Measurements from ENCODE around the gene HSD17B7.
"Not testable (repeated sequence)": the region's sequence is repeated elsewhere in the genome, so short reads cannot be mapped to it uniquely, and the experiment has no call there.

HSD17B7 gene, protein sequence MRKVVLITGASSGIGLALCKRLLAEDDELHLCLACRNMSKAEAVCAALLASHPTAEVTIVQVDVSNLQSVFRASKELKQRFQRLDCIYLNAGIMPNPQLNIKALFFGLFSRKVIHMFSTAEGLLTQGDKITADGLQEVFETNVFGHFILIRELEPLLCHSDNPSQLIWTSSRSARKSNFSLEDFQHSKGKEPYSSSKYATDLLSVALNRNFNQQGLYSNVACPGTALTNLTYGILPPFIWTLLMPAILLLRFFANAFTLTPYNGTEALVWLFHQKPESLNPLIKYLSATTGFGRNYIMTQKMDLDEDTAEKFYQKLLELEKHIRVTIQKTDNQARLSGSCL

DNA sequence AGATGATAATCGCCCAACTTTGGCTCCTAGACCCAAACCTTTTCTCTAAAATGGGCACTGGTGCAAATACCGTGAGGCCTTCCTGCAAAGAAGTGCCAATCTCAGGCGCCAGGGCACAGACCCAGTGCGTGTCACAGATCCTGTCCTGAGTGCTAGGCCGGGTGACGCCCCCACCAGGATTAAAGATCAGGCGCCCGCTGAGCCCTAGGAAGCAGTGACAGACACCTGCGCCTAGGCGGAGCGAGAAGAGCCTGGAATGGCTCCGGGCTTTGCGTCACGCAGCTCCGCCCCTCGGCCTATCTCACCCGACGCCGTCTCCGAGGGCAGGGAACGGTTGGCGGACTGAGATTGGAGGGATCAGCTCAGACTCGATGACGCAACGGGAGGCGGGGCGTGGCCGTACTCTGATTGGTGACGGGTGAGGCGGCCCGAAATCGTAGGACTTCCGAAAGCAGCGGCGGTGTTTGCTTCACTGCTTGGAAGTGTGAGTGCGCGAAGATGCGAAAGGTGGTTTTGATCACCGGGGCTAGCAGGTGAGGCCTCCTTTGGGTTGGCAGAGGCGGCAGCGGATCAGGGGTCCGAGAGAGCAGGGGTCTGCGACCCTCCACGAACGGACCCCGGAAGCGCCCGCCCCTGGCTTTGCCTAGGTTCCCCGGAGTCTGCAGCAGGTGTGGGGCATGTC is at the start of gene HSD17B7:
Gene HSD17B7 (plus strand): TSS at position 400 of the 682 bp plus-strand sequence. CDS start 99 bp downstream, at position 499.
- DNase-seq (ENCODE audit: low spot score) = peak; percentile 85

- DNase-seq (ENCODE audit: low spot score) = no peak
These were observed 49.7 kb upstream of the HSD17B7 start for GRCh38 chr1:162740755-162741154.

GRCh38 chr1:162741574-162741973 is 48.9 kb upstream of the HSD17B7 start:
- DNase-seq (ENCODE audit: low spot score) = no peak

DNA sequence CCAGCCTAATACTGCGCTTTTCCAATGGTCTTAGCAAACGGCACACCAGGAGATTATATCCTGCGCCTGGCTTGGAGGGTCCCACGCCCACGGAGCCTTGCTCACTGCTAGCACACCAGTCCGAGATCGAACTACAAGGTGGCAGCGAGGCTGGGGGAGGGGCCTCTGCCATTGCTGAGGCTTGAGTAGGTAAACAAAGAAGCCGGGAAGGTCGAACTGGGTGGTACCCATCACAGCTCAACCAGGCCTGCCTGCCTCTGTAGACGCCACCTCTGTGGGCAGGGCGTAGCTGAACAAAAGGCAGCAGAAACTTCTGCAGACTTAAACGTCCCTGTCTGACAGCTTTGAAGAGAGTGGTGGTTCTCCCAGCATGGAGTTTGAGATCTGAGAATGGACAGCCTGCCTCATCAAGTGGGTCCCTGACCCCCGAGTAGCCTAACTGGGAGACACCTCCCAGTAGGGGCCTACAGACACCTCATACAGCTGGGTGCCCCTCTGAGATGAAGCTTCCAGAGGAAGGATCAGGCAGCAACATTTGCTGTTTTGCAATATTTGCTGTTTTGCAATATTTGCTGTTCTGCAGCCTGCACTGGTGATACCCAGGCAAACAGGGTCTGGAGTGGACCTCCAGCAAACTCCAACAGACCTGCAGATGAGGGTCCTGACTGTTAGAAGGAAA is 44.1 kb upstream of the HSD17B7 start:
- not testable (repeated sequence) for DNase-seq (ENCODE audit: low spot score)

DNA sequence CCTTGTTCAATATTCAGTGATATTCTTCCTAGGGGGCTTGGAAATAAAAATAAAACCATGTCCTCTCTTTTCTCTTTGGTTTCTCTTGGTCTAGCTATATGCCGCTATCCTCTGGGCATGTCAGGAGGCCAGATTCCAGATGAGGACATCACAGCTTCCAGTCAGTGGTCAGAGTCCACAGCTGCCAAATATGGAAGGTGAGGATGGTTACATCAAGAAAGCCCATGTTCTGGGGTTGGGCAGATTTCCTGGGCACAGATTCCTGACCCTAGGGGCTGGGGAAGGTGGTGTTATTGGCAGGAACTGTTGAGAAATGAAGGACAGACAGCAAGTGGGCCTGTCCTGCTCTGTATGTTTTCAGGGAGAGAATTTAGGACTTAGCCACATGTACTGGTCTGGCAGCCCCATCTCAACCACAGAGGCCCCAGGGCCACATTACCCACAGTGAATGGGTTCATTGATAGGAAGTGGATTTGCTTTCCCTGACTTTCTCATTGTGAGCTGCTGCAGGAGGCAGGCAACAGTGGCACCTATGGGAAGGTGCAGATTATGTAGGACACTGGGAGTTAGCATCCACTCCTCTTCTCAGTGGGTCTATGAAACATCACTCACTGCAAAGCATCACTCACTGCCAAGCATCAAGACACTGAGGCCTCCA is 37.4 kb upstream of the HSD17B7 start:
- no peak for DNase-seq (ENCODE audit: low spot score)

GRCh38 chr1:162753998-162754585 is 36.4 kb upstream of the HSD17B7 start:
- DNase-seq (ENCODE audit: low spot score) = no peak

DNA sequence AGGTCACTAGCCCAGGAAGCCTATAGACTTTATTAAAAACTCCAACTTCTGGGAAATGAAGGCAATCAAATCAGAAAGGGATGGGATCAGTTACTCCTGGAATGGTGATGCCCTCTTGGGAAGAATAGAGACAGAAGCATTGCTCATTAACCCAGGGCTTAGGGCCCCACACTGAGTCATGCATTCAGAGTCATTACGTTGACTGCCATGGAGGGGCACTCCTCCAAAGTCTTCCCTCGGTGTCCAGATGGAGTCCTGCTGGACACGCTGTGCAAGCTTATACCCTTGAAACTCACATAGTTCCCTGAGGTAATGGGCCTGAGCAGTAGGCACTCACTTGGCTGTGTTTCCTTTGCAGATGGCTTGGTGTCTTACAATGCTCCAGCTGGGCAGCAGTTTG is 35.2 kb upstream of the HSD17B7 start:
- DNase-seq (ENCODE audit: low spot score) = peak; percentile 29

GRCh38 chr1:162756523-162756922 is 34.0 kb upstream of the HSD17B7 start:
- DNase-seq (ENCODE audit: low spot score) = no peak

DNA sequence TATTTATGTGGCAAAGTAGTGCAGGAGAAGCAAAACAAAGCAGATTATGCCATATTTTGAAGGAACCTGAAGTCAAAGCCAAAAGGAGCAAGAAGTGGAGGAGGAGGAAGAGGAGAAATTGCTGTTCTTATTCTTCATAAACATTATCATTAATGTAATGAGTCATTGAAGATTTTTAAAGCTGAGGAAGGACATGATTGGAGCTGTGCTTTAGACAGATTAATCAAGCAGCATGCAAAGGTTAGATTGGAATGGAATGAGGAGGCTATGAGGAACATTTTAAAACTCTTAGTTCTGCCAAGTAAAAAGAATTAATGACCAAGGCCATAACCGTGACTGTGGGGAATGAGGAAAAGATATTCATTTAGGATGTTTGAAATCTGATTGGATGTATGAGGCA is 33.0 kb upstream of the HSD17B7 start:
- DNase-seq (ENCODE audit: low spot score) = no peak

- no peak for DNase-seq (ENCODE audit: low spot score)
These were observed 24.7 kb upstream of the HSD17B7 start for GRCh38 chr1:162765788-162766187.

- no peak for DNase-seq (ENCODE audit: low spot score)
These were observed 17.8 kb upstream of the HSD17B7 start for GRCh38 chr1:162772571-162773154.

- no peak for DNase-seq (ENCODE audit: low spot score)
These were observed 16.5 kb upstream of the HSD17B7 start for GRCh38 chr1:162774007-162774406.

DNA sequence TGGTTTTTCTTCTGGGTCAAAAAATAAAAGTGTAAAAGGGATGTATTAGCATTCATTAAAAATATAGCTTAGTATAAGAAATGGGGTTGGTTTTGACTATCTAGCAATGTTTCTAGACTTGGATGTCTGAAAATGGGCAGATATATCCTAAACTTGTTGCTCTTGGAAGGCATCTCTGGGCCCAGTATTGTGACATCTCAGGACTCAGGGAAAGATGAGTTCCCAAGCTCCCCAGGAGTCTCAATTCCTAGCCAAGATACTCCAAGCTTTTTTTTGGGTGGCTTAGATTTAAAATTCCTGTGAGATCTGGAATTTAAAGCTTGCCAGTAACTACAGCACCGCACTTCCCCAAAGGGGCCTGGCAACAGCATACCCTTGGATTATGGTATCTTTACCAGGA is 11.5 kb upstream of the HSD17B7 start:
- no peak for DNase-seq (ENCODE audit: low spot score)

GRCh38 chr1:162782671-162783070 is 7.8 kb upstream of the HSD17B7 start:
- no peak for DNase-seq (ENCODE audit: low spot score)

GRCh38 chr1:162784926-162785325 is 5.6 kb upstream of the HSD17B7 start:
- DNase-seq (ENCODE audit: low spot score) = not testable (repeated sequence)

GRCh38 chr1:162788783-162789182 is 1.7 kb upstream of the HSD17B7 start:
- DNase-seq (ENCODE audit: low spot score) = not testable (repeated sequence)

- peak; percentile 49 for DNase-seq (ENCODE audit: low spot score)
These were observed 469 bp downstream of the HSD17B7 start for GRCh38 chr1:162790985-162791357.

GRCh38 chr1:162794284-162794683 is 3.8 kb downstream of the HSD17B7 start:
- DNase-seq (ENCODE audit: low spot score) = not testable (repeated sequence)

DNA sequence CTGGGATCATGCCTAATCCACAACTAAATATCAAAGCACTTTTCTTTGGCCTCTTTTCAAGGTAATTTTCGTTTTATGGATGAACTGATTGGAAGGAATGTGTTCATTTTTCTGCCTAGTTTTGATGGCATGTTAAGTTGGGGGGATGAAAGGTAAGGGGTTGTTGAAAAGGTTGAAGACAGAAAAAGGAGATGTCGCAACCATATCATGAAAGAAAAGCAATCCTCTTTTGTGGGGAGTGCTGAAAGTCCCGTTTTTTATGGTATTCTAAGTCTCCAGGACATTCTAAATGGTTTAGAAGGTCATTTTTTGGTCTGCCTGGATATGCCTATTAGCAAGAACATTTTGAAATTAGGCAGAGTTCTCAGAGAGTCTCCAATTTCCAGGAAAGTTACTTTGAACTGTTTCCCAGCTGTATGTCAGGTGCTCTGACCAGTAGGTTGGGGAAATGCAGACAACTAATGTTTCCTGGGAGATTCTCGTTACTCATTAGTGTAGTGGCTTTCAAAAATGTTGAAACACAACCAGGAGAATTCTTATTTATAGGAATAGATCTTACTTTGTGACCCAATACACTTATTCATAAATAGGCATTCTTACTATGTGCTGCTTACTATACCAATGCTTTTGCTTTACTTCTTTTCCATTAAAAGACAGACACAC is 6.2 kb downstream of the HSD17B7 start:
- DNase-seq (ENCODE audit: low spot score) = not testable (repeated sequence)

DNA sequence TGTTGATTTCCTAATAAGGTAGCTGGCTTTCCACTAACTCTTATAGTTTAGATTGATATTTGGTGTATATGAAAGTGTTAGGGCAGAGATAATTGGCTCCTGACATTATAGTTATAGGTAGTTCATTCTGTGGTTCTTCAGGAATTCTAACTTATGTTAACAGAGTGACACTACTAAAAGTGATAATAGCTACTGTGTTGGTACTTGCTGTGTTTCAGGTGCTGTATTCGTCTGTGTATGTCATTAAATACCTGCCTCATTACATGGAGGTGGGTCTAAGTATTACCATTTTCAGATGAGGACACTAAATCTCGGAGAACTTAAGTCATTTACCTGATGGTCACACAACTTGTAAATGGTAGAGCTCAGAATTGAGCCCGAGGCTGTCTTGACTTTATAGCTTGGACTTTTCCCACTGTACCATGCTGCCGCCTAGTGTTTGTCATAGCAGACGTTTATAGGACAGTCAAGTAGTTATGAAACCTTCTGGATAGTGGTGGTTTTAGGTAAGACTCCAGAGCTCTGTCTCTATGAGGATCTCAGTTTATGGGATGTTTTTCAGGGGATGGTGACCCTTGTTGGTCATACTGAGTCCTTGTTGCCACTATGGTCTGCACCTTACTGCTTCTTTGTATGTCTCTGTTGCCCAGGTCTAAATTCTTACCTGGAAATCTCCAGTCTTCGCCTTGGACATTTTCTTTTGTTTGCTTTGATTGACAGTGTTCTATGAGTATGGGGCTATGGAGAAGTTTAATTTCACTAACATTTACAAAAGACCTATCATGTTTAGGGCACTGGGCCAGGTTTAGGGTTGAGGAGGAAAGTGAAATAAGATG is 9.7 kb downstream of the HSD17B7 start:
- DNase-seq (ENCODE audit: low spot score) = peak; percentile 82
